ENCODE results near the gene TMPRSS11B.

- no peak for TF ChIP-seq POLR2A (IDR thresholded peaks at IDR 0.05; ENCODE audit: low read depth, low read length)
- no peak for TF ChIP-seq TAF1 (IDR thresholded peaks at IDR 0.05; ENCODE audit: borderline replicate concordance, low read depth, low read length)
These were observed at the start of gene TMPRSS11B for GRCh38 chr4:68245594-68245993.

All from GM12892 (cell line).